Esophagus squamous epithelium (tissue), 5 donors: ENCODE measurements around the gene NNAT. TPM values are rescaled to one million over a fixed set of nuclear protein-coding genes. Genes with fewer than 3 reads are reported as not detected.

Source experiments
- DNase-seq: peaks from one replicate; lab custom pipeline; 2025; lab: John Stamatoyannopoulos, UW
- H3K27ac ChIP-seq, 4 donors: fragments of 200-600 bp; sonication (generic); one replicate each; pipeline ENCODE4 v1.5.1; 2016 to 2019; ENCODE audit warnings: mild to moderate bottlenecking in 1 of 4
- H3K27me3 ChIP-seq, 4 donors: fragments of 200-600 bp; sonication (generic); 1 replicate in 3 of 4; 2 replicates in 1 of 4; pipeline versions ENCODE4 v1.5.1 to v1.6.0; 2017 to 2021; ENCODE audit warnings: antibody characterized with exemption in 1 of 4
- H3K36me3 ChIP-seq, 3 donors: fragments of 200-600 bp; sonication (generic); one replicate each; pipeline ENCODE4 v1.5.1; 2016 to 2019
- H3K4me1 ChIP-seq, 3 donors: fragments of 200-600 bp; sonication (generic); one replicate each; pipeline ENCODE4 v1.5.1; 2017 to 2019
- H3K4me3 ChIP-seq, 4 donors: fragments of 200-600 bp; sonication (generic); 1 replicate in 3 of 4; 2 replicates in 1 of 4; pipeline ENCODE4 v1.5.1; 2016 to 2019; ENCODE audit warnings: mild to moderate bottlenecking in 2 of 4, moderate library complexity in 1 of 4
- H3K9me3 ChIP-seq, 3 donors: fragments of 200-600 bp; sonication (generic); one replicate each; pipeline ENCODE4 v1.5.1; 2016 to 2019
- POLR2A ChIP-seq, 4 donors: fragments of 450-650 bp; IDR thresholded peaks; one replicate each; pipeline ENCODE4 v1.6.1; 2017; ENCODE audit warnings: antibody characterized with exemption in 4 of 4, mild to moderate bottlenecking in 4 of 4, moderate library complexity in 3 of 4
- WGBS, 2 donors: methylation state at CpG; one replicate each; pipeline ENCODE4 v1.1.5; 2018; 5-methylcytosine and 5-hydroxymethylcytosine counted together
- intact Hi-C: fragments of 100-400 bp; cut with DNase I; formaldehyde crosslinking; loops from one replicate; pipeline ENCODE4 v1.15.0; 2022
- total RNA-seq, 4 donors: library from RNA; depleted of rRNA; stranded (reverse); fragments of >200 nt; gene quantifications; one replicate each; pipeline ENCODE4 v1.1.0, GENCODE V29; 2016
- TF ChIP-seq, protein P1 (sequence below), 6 experiments: fragments of 450-650 bp in 4 of 6; fragments of 200-600 bp in 2 of 6; sonication (generic) in 2 of 6; IDR thresholded peaks; one replicate each; pipeline ENCODE4 v1.5.1; 2016 to 2019; ENCODE audit warnings: antibody characterized with exemption in 6 of 6, mild to moderate bottlenecking in 4 of 6, moderate library complexity in 4 of 6
- donor health status: DM: yes; HTN: yes; CAD: no.

Gene NNAT
- total RNA-seq, 4 donors from 2014 or later, result 0.76 to 1.9 (median 1.9) TPM; not detected in 1

DNA sequence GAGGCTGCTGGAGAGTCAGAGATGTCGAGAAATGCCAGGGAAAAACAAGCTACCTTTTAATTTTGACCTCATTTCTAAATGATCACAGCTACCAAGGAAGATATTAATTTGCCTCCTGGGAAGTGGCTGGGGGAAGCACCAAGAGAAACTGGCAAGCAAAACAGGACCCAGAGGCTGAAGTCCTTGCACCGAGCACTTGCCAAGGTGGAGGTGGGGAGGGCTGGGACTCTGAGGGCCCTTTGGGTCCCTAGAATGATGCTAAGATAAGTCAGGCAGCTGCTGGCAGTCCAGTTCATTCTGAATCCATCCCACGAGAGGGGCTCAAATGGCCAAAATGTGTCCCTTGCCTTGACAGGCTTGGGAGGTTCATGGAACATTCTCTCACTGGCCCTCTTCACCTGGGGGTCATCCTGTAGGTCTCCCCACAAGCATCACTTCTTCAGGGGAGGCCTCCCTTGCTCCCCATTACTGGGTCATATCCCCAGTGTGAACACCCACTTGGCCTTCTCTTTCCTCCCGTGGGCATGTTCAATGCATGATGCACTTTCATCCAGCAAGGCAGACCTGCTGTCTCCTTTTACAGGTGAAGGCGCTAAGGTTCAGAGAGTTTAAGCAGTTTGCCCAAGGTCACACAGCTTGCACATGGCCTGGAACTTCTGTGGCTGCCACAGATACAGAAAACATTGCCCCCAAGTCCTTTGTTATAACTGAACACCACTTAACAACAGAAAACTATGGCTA is 45.7 kb downstream of the NNAT start:
- 42 to 75% methylated on average over 4 of the region's 5 CpGs for WGBS, 2 donors
- no peaks in the 10 kb centered on the region for H3K9me3 ChIP-seq
- H3K4me3 ChIP-seq, result no peak overlapping the region
- TF ChIP-seq POLR2A (IDR thresholded peaks at IDR 0.05), result no peak
- TF ChIP-seq, protein P1, sequence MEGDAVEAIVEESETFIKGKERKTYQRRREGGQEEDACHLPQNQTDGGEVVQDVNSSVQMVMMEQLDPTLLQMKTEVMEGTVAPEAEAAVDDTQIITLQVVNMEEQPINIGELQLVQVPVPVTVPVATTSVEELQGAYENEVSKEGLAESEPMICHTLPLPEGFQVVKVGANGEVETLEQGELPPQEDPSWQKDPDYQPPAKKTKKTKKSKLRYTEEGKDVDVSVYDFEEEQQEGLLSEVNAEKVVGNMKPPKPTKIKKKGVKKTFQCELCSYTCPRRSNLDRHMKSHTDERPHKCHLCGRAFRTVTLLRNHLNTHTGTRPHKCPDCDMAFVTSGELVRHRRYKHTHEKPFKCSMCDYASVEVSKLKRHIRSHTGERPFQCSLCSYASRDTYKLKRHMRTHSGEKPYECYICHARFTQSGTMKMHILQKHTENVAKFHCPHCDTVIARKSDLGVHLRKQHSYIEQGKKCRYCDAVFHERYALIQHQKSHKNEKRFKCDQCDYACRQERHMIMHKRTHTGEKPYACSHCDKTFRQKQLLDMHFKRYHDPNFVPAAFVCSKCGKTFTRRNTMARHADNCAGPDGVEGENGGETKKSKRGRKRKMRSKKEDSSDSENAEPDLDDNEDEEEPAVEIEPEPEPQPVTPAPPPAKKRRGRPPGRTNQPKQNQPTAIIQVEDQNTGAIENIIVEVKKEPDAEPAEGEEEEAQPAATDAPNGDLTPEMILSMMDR (IDR thresholded peaks at IDR 0.05), result no peak
- no peaks in the 10 kb centered on the region for H3K36me3 ChIP-seq
- no peak for DNase-seq
- peaks cover 0 to 98% (median 0%) of the 10 kb centered on the region in 4 donors for H3K27me3 ChIP-seq
- intact Hi-C loops, result no loop called here
- peaks cover 0 to 17% (median 10%) of the 10 kb centered on the region in 3 donors for H3K4me1 ChIP-seq
- no peak overlapping the region for H3K27ac ChIP-seq

DNA sequence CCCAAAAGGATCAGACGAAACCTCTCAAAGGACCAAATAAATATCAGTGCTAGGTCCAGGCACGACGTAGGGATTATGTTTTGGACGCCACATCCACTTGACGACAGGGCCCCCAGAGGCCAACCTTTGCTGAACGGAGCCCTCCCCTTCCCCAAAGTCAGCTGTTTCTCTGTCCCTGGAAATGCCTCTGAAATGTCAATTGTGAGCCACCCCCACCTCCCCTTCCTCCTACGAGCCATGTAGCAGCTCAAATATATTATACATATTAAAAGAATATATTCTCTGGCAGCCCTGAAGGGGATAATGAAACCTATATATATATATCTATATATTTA is 46.2 kb downstream of the NNAT start:
- intact Hi-C loops, result no loop called here
- 8 to 21% methylated on average over 7 of the region's 7 CpGs for WGBS, 2 donors
- DNase-seq, result no peak

DNA sequence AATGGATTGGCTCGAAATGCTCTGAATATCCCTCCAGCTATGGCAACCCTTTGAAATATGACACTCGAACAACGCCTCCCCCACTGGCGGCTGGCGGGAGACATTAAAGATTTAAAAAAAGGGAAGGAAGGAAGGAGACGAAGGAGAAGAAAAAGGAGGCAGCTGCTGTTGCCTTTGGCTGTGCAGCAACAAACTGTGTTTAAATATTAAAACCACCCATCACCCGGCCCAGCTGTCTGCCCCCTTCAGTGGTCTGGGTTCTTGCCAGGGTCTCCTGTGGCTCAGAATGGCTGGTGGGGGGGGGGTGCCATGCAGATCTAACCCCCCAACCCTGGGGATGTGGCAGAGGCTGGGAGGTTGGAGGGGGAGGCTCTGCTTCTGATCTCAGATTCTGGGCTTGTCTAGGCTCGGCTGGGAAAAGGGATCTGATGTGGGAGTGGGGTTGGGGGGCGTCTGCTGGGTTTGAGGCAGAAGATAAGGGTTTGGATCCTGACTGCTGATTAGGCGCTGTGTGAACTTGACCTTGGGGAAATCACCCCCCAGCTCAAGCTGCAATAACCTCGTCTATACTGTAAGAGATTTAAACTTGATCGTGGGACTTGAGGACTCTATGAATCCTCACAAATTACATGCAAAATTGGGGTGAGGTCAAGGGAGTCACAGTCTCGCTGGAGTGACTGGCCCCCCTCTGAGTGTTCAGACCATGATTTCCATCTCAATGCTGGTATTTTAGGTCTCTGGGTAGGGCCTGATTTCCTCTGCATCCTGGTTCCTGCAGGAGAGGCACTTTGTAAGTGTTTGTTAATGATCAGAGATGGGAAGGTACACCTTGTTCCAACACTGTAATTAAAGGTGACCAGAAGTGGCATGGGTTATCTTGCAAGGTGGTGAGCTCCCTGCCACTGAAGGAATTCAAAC is 46.9 kb downstream of the NNAT start:
- WGBS, 2 donors, result 3 to 6% methylated on average over 10 to 12 of the region's 13 CpGs
- Histone ChIP-seq H3K4me1 (peaks cover 0 to 17% (median 10%) of the 10 kb centered on the region in 3 donors), H3K4me3 (no peak overlapping the region), H3K27me3 (peaks cover 0 to 92% (median 0%) of the 10 kb centered on the region in 4 donors), H3K36me3 (no peaks in the 10 kb centered on the region), H3K27ac (no peak overlapping the region), H3K9me3 (no peaks in the 10 kb centered on the region)
- intact Hi-C loops, result no loop called here
- TF ChIP-seq, protein P1 (IDR thresholded peaks at IDR 0.05), result no peak
- no peak for TF ChIP-seq POLR2A (IDR thresholded peaks at IDR 0.05)
- no peak for DNase-seq

More for the DNA sequence above, 46.2 kb downstream of the NNAT start:
- TF ChIP-seq POLR2A (IDR thresholded peaks at IDR 0.05), result no peak
- TF ChIP-seq, protein P1 (IDR thresholded peaks at IDR 0.05), result no peak
- Histone ChIP-seq H3K27me3 (peaks cover 0 to 94% (median 0%) of the 10 kb centered on the region in 4 donors), H3K4me1 (peaks cover 0 to 17% (median 10%) of the 10 kb centered on the region in 3 donors), H3K9me3 (no peaks in the 10 kb centered on the region), H3K27ac (no peak overlapping the region), H3K4me3 (no peak overlapping the region), H3K36me3 (no peaks in the 10 kb centered on the region)

DNA sequence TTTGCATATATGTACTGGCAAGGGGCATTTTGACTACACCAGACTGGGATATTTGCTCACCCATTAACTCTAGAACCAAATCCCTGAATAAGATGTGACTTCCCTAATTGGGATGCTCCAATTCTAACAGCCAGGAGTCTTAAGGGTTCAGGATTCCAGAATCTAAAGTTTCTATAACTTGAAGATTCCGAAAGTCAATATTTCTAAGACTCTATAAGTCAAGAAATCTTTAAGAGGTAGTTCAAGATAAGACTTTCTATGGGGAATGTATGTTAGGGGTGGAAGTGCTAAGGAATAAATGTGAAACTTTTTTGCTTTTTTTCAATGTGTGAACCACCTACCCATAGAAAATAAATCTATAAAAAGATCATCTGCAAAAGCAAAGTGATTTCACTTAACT is 49.4 kb downstream of the NNAT start:
- TF ChIP-seq POLR2A (IDR thresholded peaks at IDR 0.05), result no peak
- TF ChIP-seq, protein P1 (IDR thresholded peaks at IDR 0.05), result no peak
- peaks cover 0 to 89% (median 1%) of the 10 kb centered on the region in 4 donors for H3K27me3 ChIP-seq
- no peak overlapping the region for H3K4me3 ChIP-seq
- H3K27ac ChIP-seq, result no peak overlapping the region
- no peaks in the 10 kb centered on the region for H3K9me3 ChIP-seq
- 83 to 100% methylated on average over 1 of the region's 1 CpG for WGBS, 2 donors
- H3K36me3 ChIP-seq, result no peaks in the 10 kb centered on the region
- DNase-seq, result no peak
- intact Hi-C loops, result no loop called here
- H3K4me1 ChIP-seq, result peaks cover 0 to 9% (median 5%) of the 10 kb centered on the region in 3 donors
